GM19035 (cell line): Measurements from ENCODE around the gene CDIPT.
"Not testable (repeated sequence)": the region's sequence is repeated elsewhere in the genome, so short reads cannot be mapped to it uniquely, and the experiment has no call there.

Source experiments
- ATAC-seq: cut with Tn5 transposase; IDR thresholded peaks from one replicate; pipeline ENCODE4 v1.9.1; 2021; ENCODE audit not compliant: unreplicated experiment

Gene CDIPT, protein sequence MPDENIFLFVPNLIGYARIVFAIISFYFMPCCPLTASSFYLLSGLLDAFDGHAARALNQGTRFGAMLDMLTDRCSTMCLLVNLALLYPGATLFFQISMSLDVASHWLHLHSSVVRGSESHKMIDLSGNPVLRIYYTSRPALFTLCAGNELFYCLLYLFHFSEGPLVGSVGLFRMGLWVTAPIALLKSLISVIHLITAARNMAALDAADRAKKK

DNA sequence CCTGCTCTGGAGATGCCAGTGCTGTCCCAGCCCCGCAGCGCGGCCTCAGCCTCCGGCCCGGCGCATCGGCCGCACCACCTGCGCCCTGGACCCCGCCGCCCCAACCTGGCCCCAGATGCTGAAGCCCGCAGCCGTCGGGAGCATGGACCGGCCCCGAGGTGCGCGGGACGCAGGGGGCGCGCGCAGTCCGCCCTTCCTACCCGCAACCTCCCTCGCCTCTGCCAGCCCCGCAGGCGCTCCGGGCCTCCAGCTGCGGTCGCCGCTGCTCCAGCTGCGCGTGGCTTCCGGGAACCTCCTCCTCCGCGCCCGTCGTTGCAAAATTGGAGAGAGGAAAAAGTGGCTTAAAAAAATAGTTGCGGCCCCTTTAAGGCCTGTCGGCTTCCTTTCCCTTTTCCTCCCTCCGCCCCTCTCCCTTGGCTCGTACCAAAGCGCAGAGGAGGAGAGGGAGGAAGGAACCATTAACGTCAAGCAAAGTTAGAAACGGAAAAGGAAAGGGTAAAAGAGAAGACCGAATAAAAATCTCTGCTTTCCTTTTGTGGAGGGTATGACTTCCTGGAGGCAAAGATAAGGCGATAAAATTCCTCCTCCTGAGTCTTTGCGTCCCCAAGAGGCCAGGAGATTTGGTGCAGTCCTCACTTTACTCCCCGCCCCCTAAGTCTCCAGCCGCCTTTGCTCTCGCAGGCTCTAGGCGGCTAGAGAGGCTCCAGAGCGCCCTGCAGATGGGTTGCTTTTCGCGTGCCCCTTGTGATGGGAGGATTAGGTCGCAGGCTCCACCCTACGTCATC lies at the start of gene CDIPT:
Gene CDIPT, minus strand, starts transcription at position 343 of the 785 bp plus-strand sequence. CDS start 369 bp downstream, outside the sequence.
- peak; percentile 95 for ATAC-seq

DNA sequence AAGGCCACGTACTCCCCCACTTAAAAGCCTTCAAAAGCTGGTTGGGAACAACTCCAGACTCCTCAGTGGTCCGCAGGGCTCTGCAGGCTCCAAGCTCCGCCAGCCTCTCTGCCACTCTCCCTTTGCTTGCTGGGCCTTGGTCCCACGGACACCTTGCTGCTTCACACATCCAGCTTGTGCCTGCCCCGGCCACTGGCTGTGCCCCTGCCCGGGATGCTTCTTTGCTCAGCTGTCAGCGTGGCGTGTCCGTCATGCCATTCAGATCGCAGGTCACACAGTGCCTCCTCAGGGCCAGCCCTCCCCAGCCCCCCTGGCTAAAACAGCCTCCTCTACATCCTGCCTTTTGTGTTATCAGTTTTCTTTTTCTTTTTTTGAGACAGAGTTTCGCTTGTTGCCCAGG lies 49.1 kb upstream of the CDIPT start:
- ATAC-seq: no peak

DNA sequence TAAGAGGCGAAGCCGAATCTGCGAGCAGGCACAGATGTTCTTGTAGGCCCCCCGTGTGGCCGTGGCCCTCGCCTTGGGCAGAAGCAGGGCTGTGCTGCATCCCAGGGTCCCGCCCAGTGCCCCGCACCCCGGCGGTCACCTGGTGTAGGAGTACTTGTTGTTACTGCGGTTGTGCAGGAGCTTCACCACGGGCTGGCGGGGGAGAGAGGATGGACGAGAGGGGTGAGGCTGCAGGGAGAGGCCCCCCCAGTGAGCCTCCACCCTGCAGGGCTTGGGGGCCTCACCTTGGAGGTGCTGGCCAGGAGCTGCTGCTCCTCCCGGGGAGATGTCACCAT lies 48.6 kb upstream of the CDIPT start:
- no peak for ATAC-seq

- ATAC-seq: no peak
These were observed 48.0 kb upstream of the CDIPT start for GRCh38 chr16:29910819-29911675.

DNA sequence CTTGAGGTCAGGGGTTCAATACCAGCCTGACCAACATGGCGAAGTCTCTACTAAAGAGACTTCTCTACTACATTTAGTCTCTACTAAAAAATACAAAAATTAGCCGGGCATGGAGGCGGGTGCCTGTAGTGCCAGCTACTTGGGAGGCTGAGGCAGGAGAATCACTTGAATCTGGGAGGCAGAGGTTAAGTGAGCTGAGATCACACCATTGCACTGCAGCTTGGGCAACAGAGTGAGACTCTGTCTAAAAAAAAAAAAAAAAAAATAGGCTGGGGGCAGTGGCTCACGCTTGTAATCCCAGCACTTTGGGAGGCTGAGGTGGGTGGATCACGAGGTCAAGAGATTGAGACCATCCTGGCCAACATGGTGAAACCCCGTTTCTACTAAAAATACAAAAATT lies 46.8 kb upstream of the CDIPT start:
- not testable (repeated sequence) for ATAC-seq

DNA sequence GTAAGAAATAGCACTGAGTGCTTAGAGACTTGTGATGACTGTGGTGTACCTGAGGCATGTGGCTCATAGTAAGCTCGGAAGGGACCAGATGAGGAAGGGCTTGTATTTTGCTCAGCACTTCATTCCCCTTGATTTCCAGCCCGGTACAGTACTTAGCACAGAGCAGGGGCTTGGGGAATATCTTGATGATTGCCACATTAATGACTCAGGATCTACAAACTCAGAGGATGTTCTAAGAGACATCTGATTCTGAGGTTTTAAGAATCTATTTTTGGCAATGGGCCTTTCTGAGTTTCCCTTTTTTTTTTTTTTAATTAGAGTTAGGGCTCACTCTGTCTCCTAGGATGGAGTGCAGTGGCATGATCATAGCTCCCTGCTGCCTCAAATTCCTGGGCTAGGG lies 46.4 kb upstream of the CDIPT start:
- no peak for ATAC-seq

GRCh38 chr16:29908719-29909220 lies 45.7 kb upstream of the CDIPT start:
- no peak for ATAC-seq

GRCh38 chr16:29907973-29908372 lies 44.9 kb upstream of the CDIPT start:
- no peak for ATAC-seq

- ATAC-seq: no peak
These were observed 43.7 kb upstream of the CDIPT start for GRCh38 chr16:29906520-29907244.

- no peak for ATAC-seq
These were observed 42.6 kb upstream of the CDIPT start for GRCh38 chr16:29905668-29906067.

DNA sequence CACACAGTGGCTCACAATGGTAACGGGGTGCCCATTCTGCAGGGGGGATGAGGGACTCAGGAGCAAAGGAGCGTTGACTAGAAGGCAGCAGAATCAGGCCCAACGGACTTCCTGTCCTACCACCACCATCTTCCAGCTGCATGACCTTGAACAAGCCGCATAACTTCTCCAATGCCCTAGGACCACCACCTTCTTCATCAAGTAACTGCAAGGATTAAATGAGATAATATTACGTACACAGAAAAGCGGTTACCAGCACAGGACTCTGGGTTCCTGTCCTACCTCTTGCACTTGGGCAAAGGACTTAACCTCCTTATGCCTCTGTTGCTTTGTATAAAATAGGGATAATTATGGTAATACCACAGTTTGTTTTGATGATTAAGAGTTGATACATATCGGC lies 41.9 kb upstream of the CDIPT start:
- no peak for ATAC-seq

GRCh38 chr16:29903590-29903989 lies 40.6 kb upstream of the CDIPT start:
- no peak for ATAC-seq

- ATAC-seq: no peak
These were observed 38.5 kb upstream of the CDIPT start for GRCh38 chr16:29901607-29901945.

- no peak for ATAC-seq
These were observed 38.0 kb upstream of the CDIPT start for GRCh38 chr16:29900888-29901606.

DNA sequence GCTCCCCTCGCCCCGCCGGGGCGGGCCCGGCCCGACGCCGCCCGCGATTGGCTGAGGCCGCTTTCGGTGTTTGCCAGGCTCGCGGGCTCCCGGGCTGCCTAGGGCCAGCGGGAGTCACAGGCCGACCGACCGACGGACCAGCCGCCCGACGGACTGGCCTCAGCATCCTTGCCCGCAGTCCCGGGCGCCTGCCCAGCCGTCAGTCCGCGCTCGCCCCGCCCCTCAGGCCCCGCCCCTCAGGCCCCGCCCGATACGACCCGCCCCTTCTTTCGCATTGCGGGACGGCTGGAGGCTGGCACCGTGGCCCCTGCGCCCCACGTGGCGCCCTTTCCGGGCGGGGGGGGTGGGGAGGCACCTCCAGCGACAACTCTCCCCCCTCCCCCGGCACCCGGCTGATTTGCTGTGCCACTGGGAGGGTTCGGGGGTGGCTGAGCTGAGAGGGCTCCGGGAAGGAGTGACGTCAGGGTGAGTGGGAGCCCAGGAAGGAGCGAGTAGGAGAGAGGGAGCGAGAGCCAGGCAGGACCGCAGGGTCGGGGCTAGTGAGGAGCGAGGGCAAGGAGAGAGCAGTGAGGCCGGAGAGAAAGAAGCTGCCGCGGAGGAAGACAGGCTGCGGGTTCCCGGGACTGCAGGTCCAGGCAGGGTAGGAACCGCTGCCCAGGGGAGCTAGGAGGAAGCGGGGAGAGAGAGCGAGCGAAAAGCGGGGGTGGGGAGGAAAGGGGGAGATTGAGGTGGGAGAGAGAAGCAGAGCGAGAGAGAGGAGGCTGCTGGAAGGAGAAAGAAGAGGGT lies 37.3 kb upstream of the CDIPT start, which contains the start of gene ASPHD1:
Gene ASPHD1, plus strand, starts transcription at position 387 of the 786 bp plus-strand sequence. CDS start 484 bp downstream, outside the sequence.
- peak; percentile 77 for ATAC-seq

GRCh38 chr16:29899516-29900101 lies 36.6 kb upstream of the CDIPT start, which contains the start of gene SEZ6L2:
TSS of gene SEZ6L2 (minus strand) at chr16:29899550. CDS start at chr16:29899019, 531 bp downstream.
- no peak for ATAC-seq

DNA sequence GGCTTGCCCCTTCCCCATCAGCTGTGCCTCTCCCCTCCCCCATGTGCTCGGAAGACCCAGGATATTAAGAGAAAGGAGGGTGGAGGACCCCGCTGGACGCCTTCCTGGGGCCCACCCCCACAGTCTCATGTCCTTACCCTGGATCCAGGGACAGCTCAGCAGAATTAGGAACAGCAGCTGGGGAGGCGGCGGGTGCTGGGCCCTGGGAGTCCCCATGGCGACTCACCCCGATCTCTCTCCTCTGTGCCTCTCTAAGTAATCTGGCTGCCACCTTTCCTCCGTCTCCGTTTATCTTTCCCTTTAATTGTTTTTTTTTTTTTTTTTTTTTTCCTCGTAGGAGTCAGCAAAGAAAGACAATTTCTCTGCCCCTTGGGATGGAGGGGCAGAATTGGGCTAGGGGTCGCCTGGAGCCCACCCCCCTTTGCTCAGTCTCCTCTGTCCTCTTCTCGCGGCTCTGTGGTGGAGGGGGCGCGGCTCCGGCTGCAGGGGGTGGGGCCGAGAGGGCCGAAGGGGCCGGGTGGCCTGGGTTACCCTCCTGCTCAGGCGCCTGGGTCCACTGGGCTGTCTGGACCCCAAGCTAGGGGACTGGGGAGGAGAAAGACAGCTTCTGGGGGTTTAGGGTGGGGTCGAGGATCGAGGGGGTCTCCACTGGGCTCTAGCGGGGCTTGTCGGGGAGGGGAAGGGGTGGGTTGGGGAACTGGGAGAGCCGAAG lies 35.9 kb upstream of the CDIPT start:
- no peak for ATAC-seq

DNA sequence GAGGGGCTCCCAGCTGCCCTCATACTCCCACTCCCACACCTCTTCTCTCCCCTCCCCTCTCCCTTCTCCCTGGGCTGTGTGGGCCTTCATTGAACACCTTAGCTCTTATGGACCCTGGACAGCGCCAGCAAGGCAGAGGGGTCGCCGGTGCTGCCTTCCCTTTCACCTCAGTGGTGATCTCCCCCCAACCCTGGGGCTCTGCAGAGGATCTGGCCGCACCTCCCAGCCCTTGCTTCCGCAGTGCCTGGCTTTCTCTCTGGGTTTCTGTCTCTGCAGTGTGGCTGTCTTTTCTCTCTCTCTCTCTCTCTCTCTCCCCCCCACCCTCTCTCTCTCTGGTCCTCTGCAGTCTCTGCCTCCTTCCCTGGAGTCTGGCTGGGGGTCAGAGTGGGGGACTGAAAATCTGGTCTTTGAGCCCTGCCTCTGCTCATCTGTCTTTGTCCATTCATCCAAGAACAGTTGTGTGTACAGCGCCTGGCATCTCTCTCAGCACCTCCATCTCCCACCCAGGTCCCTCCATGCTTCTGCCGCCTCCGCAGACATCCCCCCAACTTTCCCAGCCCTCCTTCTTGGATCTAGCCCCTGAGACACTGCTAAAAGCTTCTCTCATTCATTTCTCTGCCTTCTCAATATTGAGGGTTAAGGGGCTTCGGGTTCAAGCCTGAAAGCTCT lies 35.2 kb upstream of the CDIPT start:
- ATAC-seq: no peak
